MCF 10A (cell line): ENCODE results near the gene CA12. TPM values are rescaled to one million over a fixed set of nuclear protein-coding genes. Genes with fewer than 3 reads are reported as not detected.

ENCODE experiments used
- BruUV-seq: library from RNA; stranded (reverse); fragments of 400-500 nt; replicated peaks from 2 replicates; lab custom pipeline; 2021; lab: Mats Ljungman, UMichigan
- CTCF ChIA-PET: fragments of 300-600 bp; sonication (Branson Sonifier 250); formaldehyde crosslinking; extraction: SDS; loops from one replicate; lab custom pipeline; 2021; ENCODE audit warnings: antibody characterized with exemption, inconsistent platforms; lab: Yijun Ruan, JAX
- POLR2A ChIA-PET: fragments of 300-600, 350-650 bp; sonication (Branson Sonifier 250); formaldehyde crosslinking; extraction: SDS; loops from one replicate; lab custom pipeline; 2020; ENCODE audit warnings: antibody characterized with exemption, inconsistent platforms; lab: Yijun Ruan, JAX
- DNase-seq: peaks from one replicate; pipeline ENCODE4 v3.0.0-alpha.2; 2018; ENCODE audit not compliant: unreplicated experiment
- H3K27ac Mint-ChIP-seq: one replicate; pipeline ENCODE4 v1.8.0; 2022; ENCODE audit warnings: mild to moderate bottlenecking, low read depth, mixed read lengths; ENCODE audit not compliant: unreplicated experiment
- H3K27me3 Mint-ChIP-seq: one replicate; pipeline ENCODE4 v1.8.0; 2022; ENCODE audit warnings: mixed read lengths; ENCODE audit not compliant: insufficient read depth, unreplicated experiment
- H3K36me3 Mint-ChIP-seq: one replicate; pipeline ENCODE4 v1.8.0; 2022; ENCODE audit warnings: mild to moderate bottlenecking, moderate library complexity, mixed read lengths; ENCODE audit not compliant: insufficient read depth, unreplicated experiment
- H3K4me1 Mint-ChIP-seq: one replicate; pipeline ENCODE4 v1.8.0; 2022; ENCODE audit warnings: mixed read lengths; ENCODE audit not compliant: insufficient read depth, unreplicated experiment
- H3K4me3 Mint-ChIP-seq: one replicate; pipeline ENCODE4 v1.8.0; 2022; ENCODE audit warnings: mild to moderate bottlenecking, moderate library complexity, mixed read lengths; ENCODE audit not compliant: unreplicated experiment
- H3K9me3 Mint-ChIP-seq: one replicate; pipeline ENCODE4 v1.8.0; 2022; ENCODE audit warnings: mixed read lengths; ENCODE audit not compliant: unreplicated experiment
- intact Hi-C: fragments of 100-400 bp; cut with micrococcal nuclease; formaldehyde crosslinking; loops from 2 replicates; pipeline ENCODE4 v1.14.1; 2022
- total RNA-seq: library from RNA; stranded (reverse); gene quantifications from 2 replicates; pipeline ENCODE4 v1.2.3, GENCODE V29; 2022
- TF ChIP-seq, protein P1 (sequence below): fragments of 200-600 bp; IDR thresholded peaks from one replicate; pipeline ENCODE4 v1.8.0; 2022; ENCODE audit warnings: antibody characterized with exemption, mild to moderate bottlenecking; ENCODE audit not compliant: unreplicated experiment

Gene CA12
- total RNA-seq, 1 experiment from 2014 or later: 19.6 TPM

DNA sequence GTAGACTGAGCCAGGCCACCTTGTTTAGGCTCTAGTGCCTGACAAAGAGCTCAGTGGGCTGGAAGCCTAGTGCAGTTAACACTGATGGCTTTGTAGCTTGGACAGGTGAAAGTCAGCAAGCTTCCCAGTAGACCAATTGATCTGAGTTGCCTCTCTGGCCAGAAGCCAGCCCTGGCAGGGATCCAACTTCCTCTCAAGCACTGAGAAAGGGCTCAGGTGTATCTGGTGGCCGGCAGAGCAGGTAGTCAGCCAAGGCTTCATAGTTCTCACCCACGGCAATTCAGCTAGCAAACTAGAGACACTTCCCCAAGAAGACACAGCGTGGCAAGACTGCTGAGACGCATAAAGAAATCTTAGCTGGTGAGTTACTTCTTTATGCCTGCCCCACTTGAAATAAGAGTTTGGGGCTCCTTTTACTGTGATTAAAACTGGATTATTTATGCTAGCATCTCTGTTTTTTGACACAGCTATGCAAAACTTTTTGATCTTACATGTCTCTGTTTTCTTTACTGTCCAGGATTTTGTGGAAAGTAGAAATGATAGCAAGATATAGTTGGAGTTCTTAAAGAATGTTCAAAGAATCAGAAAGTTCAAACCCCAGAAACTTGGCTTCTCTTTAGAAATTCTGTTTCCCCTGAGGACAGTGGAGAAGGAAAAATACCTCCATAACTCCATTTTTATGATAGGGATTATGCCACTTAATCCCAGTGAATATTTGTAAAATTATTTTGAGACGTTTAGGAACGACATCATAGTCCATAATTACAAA, 8.4 kb upstream of the CA12 start:
- H3K36me3 Mint-ChIP-seq: no peaks in the 10 kb centered on the region
- no peaks in the 10 kb centered on the region for H3K4me1 Mint-ChIP-seq
- H3K27ac Mint-ChIP-seq: no peak overlapping the region
- peak; percentile 67 for DNase-seq
- intact Hi-C loops: no loop called here
- no TSS peak for BruUV-seq
- TF ChIP-seq, protein P1, sequence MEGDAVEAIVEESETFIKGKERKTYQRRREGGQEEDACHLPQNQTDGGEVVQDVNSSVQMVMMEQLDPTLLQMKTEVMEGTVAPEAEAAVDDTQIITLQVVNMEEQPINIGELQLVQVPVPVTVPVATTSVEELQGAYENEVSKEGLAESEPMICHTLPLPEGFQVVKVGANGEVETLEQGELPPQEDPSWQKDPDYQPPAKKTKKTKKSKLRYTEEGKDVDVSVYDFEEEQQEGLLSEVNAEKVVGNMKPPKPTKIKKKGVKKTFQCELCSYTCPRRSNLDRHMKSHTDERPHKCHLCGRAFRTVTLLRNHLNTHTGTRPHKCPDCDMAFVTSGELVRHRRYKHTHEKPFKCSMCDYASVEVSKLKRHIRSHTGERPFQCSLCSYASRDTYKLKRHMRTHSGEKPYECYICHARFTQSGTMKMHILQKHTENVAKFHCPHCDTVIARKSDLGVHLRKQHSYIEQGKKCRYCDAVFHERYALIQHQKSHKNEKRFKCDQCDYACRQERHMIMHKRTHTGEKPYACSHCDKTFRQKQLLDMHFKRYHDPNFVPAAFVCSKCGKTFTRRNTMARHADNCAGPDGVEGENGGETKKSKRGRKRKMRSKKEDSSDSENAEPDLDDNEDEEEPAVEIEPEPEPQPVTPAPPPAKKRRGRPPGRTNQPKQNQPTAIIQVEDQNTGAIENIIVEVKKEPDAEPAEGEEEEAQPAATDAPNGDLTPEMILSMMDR: no peak
- no peak overlapping the region for H3K4me3 Mint-ChIP-seq
- CTCF ChIA-PET: interaction anchor here (1.4 to 2.3 kb wide), 2 partner anchors 12 to 99 kb away, joined by 3 to 11 read pairs; no protein-coding TSS in a partner anchor
- POLR2A ChIA-PET: interaction anchor here (0.7 to 1.2 kb wide), 3 partner anchors 9 to 342 kb away, joined by 3 to 8 read pairs (median 3); partner anchors contain the start of gene CA12
- H3K9me3 Mint-ChIP-seq: no peaks in the 10 kb centered on the region
- H3K27me3 Mint-ChIP-seq: no peaks in the 10 kb centered on the region

DNA sequence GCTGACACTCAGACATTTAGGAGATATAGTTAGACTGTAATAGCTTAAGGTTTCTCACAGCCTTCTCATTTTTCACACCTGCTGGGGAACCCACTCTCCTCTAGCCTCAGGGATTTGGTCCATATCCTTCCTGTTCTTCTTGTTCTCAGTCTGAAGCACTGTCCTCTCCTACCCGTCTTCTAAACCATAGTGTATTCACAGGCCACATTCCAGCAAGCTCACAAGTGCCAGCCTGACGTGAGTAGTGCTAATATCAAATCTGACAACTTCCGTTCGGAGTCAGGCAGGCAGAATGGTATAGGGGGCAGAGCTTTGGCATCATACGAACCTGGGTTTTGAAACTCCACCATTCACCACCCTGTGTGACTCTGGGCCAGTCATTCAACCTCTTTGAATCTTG, 6.9 kb upstream of the CA12 start:
- Mint-ChIP-seq H3K27me3 (no peaks in the 10 kb centered on the region), H3K27ac (no peak overlapping the region), H3K36me3 (no peaks in the 10 kb centered on the region), H3K4me3 (no peak overlapping the region), H3K9me3 (no peaks in the 10 kb centered on the region), H3K4me1 (no peaks in the 10 kb centered on the region)
- POLR2A ChIA-PET: interaction anchor here (1.4 kb wide), 1 partner anchor 41 kb away, joined by 3 read pairs; no protein-coding TSS in a partner anchor
- intact Hi-C loops: no loop called here
- TF ChIP-seq, protein P1: no peak
- no TSS peak for BruUV-seq
- no peak for DNase-seq
- CTCF ChIA-PET: interaction anchor here (0.6 to 2.3 kb wide), 5 partner anchors 14 to 224 kb away, joined by 3 to 11 read pairs (median 3); no protein-coding TSS in a partner anchor

GRCh38 chr15:63387748-63388493, 6.3 kb upstream of the CA12 start:
- Mint-ChIP-seq H3K36me3 (no peaks in the 10 kb centered on the region), H3K9me3 (no peaks in the 10 kb centered on the region), H3K4me3 (no peak overlapping the region), H3K27me3 (no peaks in the 10 kb centered on the region), H3K27ac (no peak overlapping the region), H3K4me1 (no peaks in the 10 kb centered on the region)
- intact Hi-C loops: no loop called here
- ChIA-PET CTCF (interaction anchor here (0.8 to 2.3 kb wide), 4 partner anchors 14 to 120 kb away, joined by 3 to 11 read pairs (median 4); no protein-coding TSS in a partner anchor), POLR2A (interaction anchor here (1.4 to 2.0 kb wide), 2 partner anchors 12 to 41 kb away, joined by 3 to 5 read pairs; no protein-coding TSS in a partner anchor)
- no peak for DNase-seq
- TF ChIP-seq, protein P1: no peak
- no TSS peak for BruUV-seq
